Measurements from ENCODE around the gene INTS6. TPM values are rescaled to one million over a fixed set of nuclear protein-coding genes. Genes with fewer than 3 reads are reported as not detected.

The INTS6 gene
- total and polyA plus RNA-seq, 2 of the 4 experiments (the other 2 are of a cell fraction) = 12.9 to 42.3 TPM

- TF ChIP-seq POLR2A (IDR thresholded peaks at IDR 0.05; ENCODE audit: low read depth, low read length) = no peak
- no peak for TF ChIP-seq RCOR1 (IDR thresholded peaks at IDR 0.05; ENCODE audit: insufficient replicate concordance, low read length)
Measured at GRCh38 chr13:51420681-51421490, 31.9 kb downstream of the INTS6 start (continued).

GRCh38 chr13:51419001-51419636, 33.7 kb downstream of the INTS6 start:
- intact Hi-C loops (cut with micrococcal nuclease) = no loop called here
- H3K23ac ChIP-seq (ENCODE audit: low read depth, low read length) = no peak overlapping the region
- H2AK9ac ChIP-seq (replicated peaks; ENCODE audit: low read depth, low read length, poor library complexity) = no peak overlapping the region
- ATAC-seq (ENCODE audit: low read depth) (no peak), DNase-seq (no peak)
- H3K56ac ChIP-seq (ENCODE audit: extremely low read depth, insufficient read depth, low read length) = no peak overlapping the region
- H3K4me2 ChIP-seq (ENCODE audit: low read depth, low read length) = no peak overlapping the region
- WGBS, 2 experiments (ENCODE audit: extremely low coverage in 2 of 2, insufficient read length in 1 of 2) = 87% methylated on average over 3 of the region's 4 CpGs; no CpG with 5 or more reads in 1 of the 2 experiments
- no peak overlapping the region for H3K18ac ChIP-seq (ENCODE audit: low read depth, low read length)
- no peaks in the 10 kb centered on the region for H3K27me3 ChIP-seq (ENCODE audit: control insufficient read depth, insufficient read depth, low read length)
- H3K9me3 ChIP-seq (ENCODE audit: control insufficient read depth, insufficient read depth, low read length) = no peaks in the 10 kb centered on the region; the same call in 1 of the 2 replicates
- H3K4ac ChIP-seq (ENCODE audit: low read depth, low read length) = no peak overlapping the region
- H2BK20ac ChIP-seq (ENCODE audit: low read depth, low read length) = no peak overlapping the region
- H4K5ac ChIP-seq (ENCODE audit: low read depth, low read length) = no peak overlapping the region
- H4K20me1 ChIP-seq (ENCODE audit: insufficient read depth, low read length) = peaks cover 36% of the 10 kb centered on the region; the same call in 1 of the 2 replicates
- H2AFZ ChIP-seq (replicated peaks; ENCODE audit: low read length, poor library complexity) = no peak overlapping the region
- BruUV-seq (replicated peaks) = no TSS peak
- peaks cover 26 to 46% of the 10 kb centered on the region in 2 experiments for H3K79me1 ChIP-seq (ENCODE audit: low read depth in 1 of 2, low read length in 2 of 2)
- no peak overlapping the region for H3K9ac ChIP-seq (ENCODE audit: low read depth, low read length)
- H3K14ac ChIP-seq (replicated peaks; ENCODE audit: low read depth, low read length) = no peak overlapping the region
- no peak overlapping the region for H2BK120ac ChIP-seq (ENCODE audit: low read depth, low read length)
- no peak overlapping the region for H2BK15ac ChIP-seq (ENCODE audit: low read depth, low read length)
- no peak overlapping the region for H4K91ac ChIP-seq (ENCODE audit: insufficient read depth, low read depth, low read length)
- dilution Hi-C loops (cut with HindIII; ENCODE audit: low sequenced_read_pairs, unreplicated experiment) = no loop called here
- H3K36me3 ChIP-seq (ENCODE audit: control insufficient read depth, insufficient read depth, low read length) = peaks cover 8% of the 10 kb centered on the region
- ChIA-PET CTCF (no interaction called here), POLR2A (ENCODE audit: unreplicated experiment) (no interaction called here)
- no peak overlapping the region for H2AK5ac ChIP-seq (ENCODE audit: low read depth, low read length)
- no peak overlapping the region for H4K8ac ChIP-seq (ENCODE audit: low read depth in 2 of 2, low read length in 2 of 2)
- H3K9me1 ChIP-seq (ENCODE audit: insufficient read depth, low read length) = peaks cover 7% of the 10 kb centered on the region
- in situ Hi-C loops (cut with MboI; ENCODE audit: low sequenced_read_pairs) = loop anchor here (25.0 kb wide), 1 partner anchor 718 kb away; the partner anchor contains the start of gene NEK5
- H3K4me1 ChIP-seq (ENCODE audit: control insufficient read depth, insufficient read depth, low read length) = no peaks in the 10 kb centered on the region; the same call in 1 of the 2 replicates
- H2BK5ac ChIP-seq (ENCODE audit: low read depth, low read length, poor library complexity, severe bottlenecking) = no peak overlapping the region
- H3K27ac ChIP-seq (ENCODE audit: insufficient read depth, low read length) = no peak overlapping the region
- H3K4me3 ChIP-seq (ENCODE audit: insufficient read depth, low read depth, low read length) = no peak overlapping the region
- TF ChIP-seq RFX5 (IDR thresholded peaks at IDR 0.05; ENCODE audit: low read depth, low read length) (no peak), MAFK (IDR thresholded peaks at IDR 0.05; ENCODE audit: low read depth, low read length) (no peak), CTCF (conservative IDR thresholded peaks at IDR 0.05; ENCODE audit: low read depth, low read length) (no peak), CHD1 (IDR thresholded peaks at IDR 0.05; ENCODE audit: low read depth, low read length) (no peak), MAZ (IDR thresholded peaks at IDR 0.05; ENCODE audit: borderline replicate concordance, low read depth, low read length) (no peak), SMC3 (IDR thresholded peaks at IDR 0.05; ENCODE audit: low read depth, low read length) (no peak), CEBPB (IDR thresholded peaks at IDR 0.05; ENCODE audit: low read depth, low read length) (no peak), FOS (IDR thresholded peaks at IDR 0.05; ENCODE audit: low read depth, low read length) (no peak), MXI1 (IDR thresholded peaks at IDR 0.05; ENCODE audit: borderline replicate concordance, low read depth, low read length) (no peak), POLR2A (IDR thresholded peaks at IDR 0.05; ENCODE audit: low read depth, low read length) (no peak), NFE2L2 (IDR thresholded peaks at IDR 0.05; ENCODE audit: low read depth, low read length) (no peak), RAD21 (IDR thresholded peaks at IDR 0.05; ENCODE audit: low read length) (no peak), BHLHE40 (IDR thresholded peaks at IDR 0.05; ENCODE audit: low read depth, low read length) (no peak)
